ENCODE measurements around the gene TSC22D4. TPM values are rescaled to one million over a fixed set of nuclear protein-coding genes. Genes with fewer than 3 reads are reported as not detected.
A peak's percentile ranks its signal among the peaks of the same experiment; 100 is the strongest.
"Not testable (repeated sequence)": the region's sequence is repeated elsewhere in the genome, so short reads cannot be mapped to it uniquely, and the experiment has no call there.

Gene TSC22D4
- 51.1 TPM for total RNA-seq
- long read RNA-seq, transcript TSC22D4-201 (5 exons, 2,383 nt): major isoform, 6 of 49 reads
- long read RNA-seq, partial matches to known transcripts: 26 of 49 reads
- long read RNA-seq, other reads (novel, unspliced or antisense): 15 of 49 reads

GRCh38 chr7:100478958-100479660 is at the start of gene TSC22D4:
TSS of gene TSC22D4 (minus strand) at chr7:100479214. CDS start at chr7:100478038, 1,176 bp downstream.
- intact Hi-C loops (cut with micrococcal nuclease): no loop called here
- DNase-seq (peak; percentile 97), ATAC-seq (peak; percentile 90)

DNA sequence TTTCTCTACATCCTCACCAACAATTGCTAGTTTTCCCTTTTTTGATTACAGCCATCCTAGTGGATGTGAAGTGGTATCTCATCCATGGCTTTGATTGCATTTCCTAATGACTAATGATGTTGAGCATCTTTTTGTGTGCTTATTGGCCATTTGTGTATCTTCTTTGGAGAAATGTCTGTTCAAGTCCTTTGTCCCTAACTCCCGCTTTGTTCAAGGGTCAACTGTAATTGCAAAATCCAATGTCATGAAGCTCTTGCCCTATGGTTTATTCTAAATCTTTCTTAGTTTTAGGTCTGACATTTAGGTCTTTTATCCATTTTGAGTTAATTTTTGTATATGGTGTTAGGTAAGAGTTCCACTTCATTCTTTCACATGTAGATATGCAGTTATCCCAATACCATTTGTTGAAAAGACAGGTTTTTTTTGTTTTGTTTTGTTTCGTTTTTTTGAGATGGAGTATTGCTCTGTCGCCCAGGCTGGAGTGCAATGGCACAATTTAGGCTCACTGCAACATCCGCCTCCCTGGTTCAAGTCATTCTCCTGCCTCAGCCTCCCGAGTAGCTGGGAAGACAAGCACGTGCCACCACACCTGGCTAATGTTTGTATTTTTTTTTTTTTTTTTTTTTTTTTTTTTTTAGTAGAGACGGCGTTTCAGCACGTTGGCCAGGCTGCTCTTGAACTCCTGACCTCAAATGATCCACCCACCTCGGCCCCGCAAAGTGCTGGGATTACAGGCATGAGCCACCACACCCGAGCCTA is 49.3 kb upstream of the TSC22D4 start:
- ATAC-seq; intact Hi-C loops (cut with micrococcal nuclease); DNase-seq: not testable (repeated sequence)

- intact Hi-C loops (cut with micrococcal nuclease); ATAC-seq: not testable (repeated sequence)
These were observed 44.2 kb upstream of the TSC22D4 start for GRCh38 chr7:100523192-100523591.

DNA sequence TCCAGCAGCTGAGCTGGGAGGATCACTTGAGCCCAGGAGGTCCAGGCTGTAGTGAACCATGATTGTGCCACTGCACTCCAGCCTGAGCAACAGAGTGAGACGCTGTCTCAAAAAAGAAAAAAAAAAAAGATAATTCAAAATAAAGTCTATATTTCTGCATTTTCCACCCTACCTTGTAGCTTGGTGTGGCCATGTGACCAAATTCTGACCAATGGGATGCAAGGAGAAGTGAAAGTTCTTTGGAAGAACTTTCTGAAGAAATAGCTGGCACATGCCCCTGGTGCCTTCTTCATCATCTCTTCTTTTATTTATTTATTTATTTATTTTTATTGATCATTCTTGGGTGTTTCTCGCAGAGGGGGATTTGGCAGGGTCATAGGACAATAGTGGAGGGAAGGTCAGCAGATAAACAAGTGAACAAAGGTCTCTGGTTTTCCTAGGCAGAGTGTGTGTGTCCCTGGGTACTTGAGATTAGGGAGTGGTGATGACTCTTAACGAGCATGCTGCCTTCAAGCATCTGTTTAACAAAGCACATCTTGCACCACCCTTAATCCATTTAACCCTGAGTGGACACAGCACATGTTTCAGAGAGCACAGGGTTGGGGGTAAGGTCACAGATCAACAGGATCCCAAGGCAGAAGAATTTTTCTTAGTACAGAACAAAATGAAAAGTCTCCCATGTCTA is 43.0 kb upstream of the TSC22D4 start:
- ATAC-seq; DNase-seq; intact Hi-C loops (cut with micrococcal nuclease): not testable (repeated sequence)

More at GRCh38 chr7:100523192-100523591, 44.2 kb upstream of the TSC22D4 start:
- not testable (repeated sequence) for DNase-seq

- intact Hi-C loops (cut with micrococcal nuclease): no loop called here
- ATAC-seq (no peak), DNase-seq (no peak)
These were observed 42.1 kb upstream of the TSC22D4 start for GRCh38 chr7:100521076-100521475.

- ATAC-seq (no peak), DNase-seq (no peak)
- intact Hi-C loops (cut with micrococcal nuclease): no loop called here
These were observed 41.1 kb upstream of the TSC22D4 start for GRCh38 chr7:100520138-100520537.

GRCh38 chr7:100519580-100519979 is 40.6 kb upstream of the TSC22D4 start:
- intact Hi-C loops (cut with micrococcal nuclease): no loop called here
- ATAC-seq (no peak), DNase-seq (no peak)

DNA sequence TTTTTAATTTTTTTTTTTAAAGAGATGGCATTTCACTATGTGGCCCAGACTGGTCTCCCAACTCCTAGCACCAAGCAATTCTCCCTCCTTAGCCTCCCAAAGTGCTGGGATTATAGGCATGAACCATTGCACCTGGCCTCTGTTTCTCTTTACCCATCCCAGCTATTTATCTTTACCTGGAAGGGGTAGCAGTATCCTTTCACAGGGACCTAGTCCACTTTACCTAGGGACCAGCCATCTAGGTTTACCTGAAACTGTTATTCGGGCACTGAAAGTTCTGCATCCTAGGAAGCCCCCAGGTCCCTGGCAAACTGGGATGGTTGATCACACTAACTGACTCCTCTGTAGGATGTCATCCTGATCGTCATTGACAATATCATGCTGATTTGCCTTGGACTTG is 38.3 kb upstream of the TSC22D4 start:
- intact Hi-C loops (cut with micrococcal nuclease): no loop called here
- ATAC-seq (no peak), DNase-seq (no peak)

DNA sequence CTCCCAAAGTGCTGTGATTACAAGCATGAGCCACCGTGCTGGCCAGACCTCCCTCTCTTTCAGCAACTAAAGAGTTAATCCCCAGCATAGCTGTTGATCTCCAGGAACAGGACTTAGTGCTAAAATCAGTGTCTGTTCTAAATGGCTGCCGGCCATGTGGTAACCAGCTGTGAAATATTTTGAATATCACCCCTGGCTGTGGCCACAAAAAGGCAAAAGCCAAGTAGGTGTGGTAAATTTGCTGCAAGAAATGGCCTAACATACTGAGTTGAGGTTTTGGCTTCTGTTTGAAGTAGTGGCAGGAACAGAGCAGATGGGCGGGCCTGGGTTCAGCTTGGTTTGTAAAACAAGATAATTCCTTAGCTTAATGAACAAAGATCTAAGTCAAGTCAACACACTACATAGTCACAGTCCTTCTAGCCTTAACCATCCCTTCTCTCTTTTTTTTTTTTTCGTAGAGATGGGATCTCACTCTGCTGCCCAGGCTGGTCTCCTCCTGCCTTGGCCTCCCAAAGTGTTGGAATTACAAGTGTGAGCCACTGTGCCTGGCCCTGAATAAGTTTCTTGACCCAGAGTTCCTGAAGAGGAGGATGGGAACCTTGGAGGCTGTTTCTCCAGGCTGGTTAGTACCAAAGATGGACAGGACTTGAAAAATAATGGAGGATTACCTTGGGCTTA is 37.3 kb upstream of the TSC22D4 start:
- peak; percentile 93 for ATAC-seq
- intact Hi-C loops (cut with micrococcal nuclease): no loop called here
- peak; percentile 53 for DNase-seq

DNA sequence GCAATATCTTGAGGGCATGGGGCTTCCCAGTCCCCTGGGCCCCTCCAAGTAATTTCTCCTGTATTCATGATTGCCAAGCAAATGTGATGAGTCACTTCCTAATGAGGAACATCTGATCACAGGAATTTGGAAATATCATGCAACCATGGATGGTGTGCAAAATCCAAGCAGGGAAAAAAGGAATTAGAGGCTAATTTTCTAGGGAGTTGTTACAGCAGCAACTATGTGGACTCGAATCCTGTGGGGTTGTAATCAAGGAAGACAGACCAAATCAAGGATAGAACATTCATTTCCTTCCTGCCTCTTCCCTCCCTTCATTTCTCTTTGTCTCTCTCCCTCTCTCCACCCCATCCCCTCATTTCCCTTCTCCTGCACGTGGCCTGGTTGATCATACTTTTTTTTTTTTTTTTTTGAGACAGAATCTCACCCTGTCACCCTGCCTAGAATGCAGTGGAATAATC is 36.1 kb upstream of the TSC22D4 start:
- DNase-seq (no peak), ATAC-seq (peak; percentile 69)
- intact Hi-C loops (cut with micrococcal nuclease): no loop called here

DNA sequence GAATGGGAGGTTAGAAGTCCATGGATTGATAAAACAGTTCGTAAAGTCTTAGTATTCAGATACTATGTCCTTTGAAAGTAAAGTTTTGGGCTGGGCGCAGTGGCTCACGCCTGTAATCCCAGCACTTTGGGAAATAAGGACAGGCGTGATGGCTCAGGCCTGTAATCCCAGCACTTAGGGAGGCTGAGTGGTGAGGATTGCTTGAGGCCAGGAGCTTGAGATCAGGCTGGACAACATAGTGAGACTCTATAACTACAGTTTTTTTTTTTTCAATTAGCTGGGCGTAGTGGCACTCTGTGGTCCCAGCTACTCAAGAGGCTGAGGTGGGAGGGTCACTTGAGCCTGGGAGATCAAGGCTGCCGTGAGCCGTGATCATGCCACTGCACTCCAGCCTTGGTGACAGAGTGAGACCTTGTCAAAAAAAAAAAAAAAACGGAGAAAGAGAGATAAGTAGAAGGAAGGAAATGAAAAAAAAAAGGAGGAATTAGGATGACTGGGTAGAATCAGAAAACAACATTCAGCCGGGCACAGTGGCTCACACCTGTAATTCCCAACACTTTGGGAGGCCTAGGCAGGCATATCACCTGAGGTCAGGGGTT is 34.3 kb upstream of the TSC22D4 start:
- intact Hi-C loops (cut with micrococcal nuclease): no loop called here
- DNase-seq (no peak), ATAC-seq (no peak)

DNA sequence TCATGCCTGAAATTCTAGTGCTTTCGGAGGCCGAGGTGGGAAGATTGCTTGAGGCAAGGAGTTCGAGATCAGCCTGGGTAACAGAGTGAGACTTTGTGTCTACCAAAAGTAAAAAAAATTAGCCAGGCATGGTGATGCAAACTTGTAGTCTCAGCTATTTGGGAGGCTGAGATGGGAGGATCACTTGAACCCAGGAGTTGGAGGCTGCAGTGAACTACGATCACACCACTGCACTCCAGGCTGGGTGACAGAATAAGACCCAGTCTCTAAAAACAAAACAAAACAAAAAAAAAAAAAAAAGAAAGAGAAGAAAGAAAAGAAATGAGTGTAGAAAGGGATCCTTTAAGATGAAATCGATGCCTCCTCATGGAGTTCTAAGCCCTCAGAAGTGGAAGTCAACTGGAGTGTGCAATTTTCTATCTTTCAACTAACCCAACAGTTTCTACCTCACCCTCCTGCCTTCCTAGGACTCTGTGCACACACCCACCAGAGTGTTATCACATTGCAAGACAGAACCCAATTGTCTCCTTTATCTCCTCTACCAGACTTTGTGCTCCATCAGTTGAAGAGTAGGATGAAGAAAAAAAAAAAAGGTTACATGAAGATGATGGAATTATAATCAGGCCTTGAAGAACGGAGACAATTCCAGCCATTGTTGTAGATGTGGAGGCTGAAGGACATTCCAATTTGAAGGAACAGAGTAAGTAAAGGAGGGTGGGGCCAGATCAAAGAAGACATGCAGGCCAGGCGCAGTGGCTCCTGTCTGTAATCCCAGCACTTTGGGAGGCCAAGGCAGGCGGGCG is 31.6 kb upstream of the TSC22D4 start:
- DNase-seq: no peak
- intact Hi-C loops (cut with micrococcal nuclease): no loop called here
- ATAC-seq: no peak

GRCh38 chr7:100509231-100509630 is 30.2 kb upstream of the TSC22D4 start:
- ATAC-seq (no peak), DNase-seq (no peak)
- intact Hi-C loops (cut with micrococcal nuclease): no loop called here

- no peak for ATAC-seq
- intact Hi-C loops (cut with micrococcal nuclease): no loop called here
These were observed 27.4 kb upstream of the TSC22D4 start for GRCh38 chr7:100506356-100506923.

DNA sequence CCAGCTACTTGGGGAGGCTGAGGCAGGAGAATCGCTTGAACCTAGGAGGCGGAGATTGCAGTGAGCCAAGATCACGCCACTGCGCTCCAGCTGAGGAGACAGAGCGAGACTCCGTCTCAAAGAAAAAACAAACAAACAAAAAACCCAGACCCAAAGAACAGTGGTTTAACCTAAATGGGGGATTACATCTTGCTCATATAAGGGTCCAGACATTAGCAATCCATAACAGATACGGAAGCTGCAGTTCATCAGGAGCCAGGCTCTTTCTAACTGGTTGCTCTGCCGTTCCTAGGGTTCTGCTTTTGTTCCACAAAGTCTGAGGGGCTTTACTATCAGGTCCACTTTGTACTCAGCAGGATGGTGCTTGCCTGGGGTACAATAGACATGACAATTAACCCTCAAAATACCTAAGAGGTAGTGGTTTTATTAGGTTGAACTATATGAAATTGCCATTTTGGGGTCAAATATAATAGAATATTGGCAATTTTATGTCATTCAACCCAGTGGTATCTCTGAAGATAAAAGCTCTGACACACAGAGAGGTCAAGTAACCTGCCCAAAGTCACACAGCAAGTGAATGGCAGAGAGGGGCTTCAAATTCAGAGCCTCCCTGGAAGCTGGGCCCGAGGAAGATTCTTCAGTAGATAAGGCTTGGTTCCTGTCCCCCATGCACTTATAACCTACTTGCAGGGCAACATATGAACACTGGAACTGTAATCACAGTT is 26.0 kb upstream of the TSC22D4 start:
- ATAC-seq: no peak
- DNase-seq: no peak
- intact Hi-C loops (cut with micrococcal nuclease): no loop called here

More at GRCh38 chr7:100506356-100506923, 27.4 kb upstream of the TSC22D4 start:
- DNase-seq: no peak

GRCh38 chr7:100504031-100504430 is 25.0 kb upstream of the TSC22D4 start:
- ATAC-seq; DNase-seq; intact Hi-C loops (cut with micrococcal nuclease): not testable (repeated sequence)

DNA sequence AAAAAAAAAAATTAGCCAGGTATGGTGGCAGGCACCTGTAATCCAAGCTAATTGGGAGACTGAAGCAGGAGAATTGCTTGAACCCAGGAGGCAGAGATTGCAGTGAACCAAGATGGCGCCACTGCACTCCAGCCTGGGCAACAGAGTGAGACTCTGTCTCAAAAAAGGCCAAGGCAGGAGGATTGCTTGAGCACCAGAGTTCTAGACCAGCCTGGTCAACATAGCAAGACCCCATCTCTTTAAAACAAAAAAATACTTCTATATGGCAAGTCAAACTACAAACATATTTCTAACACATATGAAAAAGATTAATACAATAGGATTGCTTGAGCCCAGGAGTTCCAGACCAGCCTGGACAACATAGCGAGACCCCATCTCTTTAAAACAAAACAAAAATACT is 21.7 kb upstream of the TSC22D4 start:
- ATAC-seq; intact Hi-C loops (cut with micrococcal nuclease); DNase-seq: not testable (repeated sequence)
